RWPE1 (cell line): ENCODE results near the gene MRPL58.

Source experiments
- CTCF ChIA-PET: fragments of 350-600 bp; sonication (Branson Sonifier 250); formaldehyde crosslinking; extraction: SDS; loops from one replicate; lab custom pipeline; 2021; lab: Yijun Ruan, JAX
- POLR2A ChIA-PET: fragments of 400-600 bp; formaldehyde crosslinking; extraction: SDS; loops from one replicate; lab custom pipeline; 2020; ENCODE audit warnings: antibody characterized with exemption; ENCODE audit not compliant: low non-redundant PET; lab: Yijun Ruan, JAX
- DNase-seq: peaks from one replicate; pipeline ENCODE4 v3.0.0; 2012; ENCODE audit warnings: low spot score
- H3K27ac ChIP-seq: fragments of 450-650 bp; 2 replicates; pipeline ENCODE4 v1.5.1; 2017
- CTCF ChIP-seq: fragments of 450-650 bp; conservative IDR thresholded peaks from 2 replicates; pipeline ENCODE4 v1.5.1; 2017; ENCODE audit warnings: low read depth, mild to moderate bottlenecking

MRPL58 gene

GRCh38 chr17:74970395-74970794 is 42.1 kb upstream of the MRPL58 start:
- CTCF ChIA-PET = interaction anchor here (0.6 kb wide), 1 partner anchor 25 kb away, joined by 3 read pairs; no protein-coding TSS in a partner anchor
- POLR2A ChIA-PET = no interaction called here
- H3K27ac ChIP-seq = no peak overlapping the region; the same call in 1 of the 2 replicates
- TF ChIP-seq CTCF = no peak
- DNase-seq = no peak

- H3K27ac ChIP-seq = no peak overlapping the region; the same call in 1 of the 2 replicates
- CTCF ChIA-PET = interaction anchor here (0.6 to 2.1 kb wide), 2 partner anchors 10 to 24 kb away, joined by 3 to 19 read pairs; no protein-coding TSS in a partner anchor
- DNase-seq = no peak
- no peak for TF ChIP-seq CTCF
- POLR2A ChIA-PET = no interaction called here
Measured at GRCh38 chr17:74971069-74971841, 41.2 kb upstream of the MRPL58 start.

DNA sequence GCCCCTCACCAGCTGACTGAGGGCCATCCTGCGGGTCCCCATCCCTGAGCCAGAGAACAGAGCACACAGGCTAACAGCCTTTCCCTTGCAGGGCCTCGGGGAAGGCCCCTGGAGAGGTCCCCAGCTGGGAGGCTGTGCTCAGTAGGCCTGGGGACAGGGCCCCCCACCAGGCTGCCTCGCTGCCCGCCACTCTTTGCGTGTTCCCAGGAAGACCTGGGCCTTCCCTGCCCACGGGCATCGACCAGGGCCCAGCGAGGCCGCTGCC is 40.7 kb upstream of the MRPL58 start:
- no peak overlapping the region for H3K27ac ChIP-seq
- no peak for TF ChIP-seq CTCF
- CTCF ChIA-PET = interaction anchor here (2.1 kb wide), 1 partner anchor 10 kb away, joined by 19 read pairs; no protein-coding TSS in a partner anchor
- no peak for DNase-seq
- POLR2A ChIA-PET = interaction anchor here (0.6 kb wide), 1 partner anchor 18 kb away, joined by 3 read pairs; no protein-coding TSS in a partner anchor

- peak; percentile 69 for DNase-seq
- CTCF ChIA-PET = interaction anchor here (2.1 kb wide), 1 partner anchor 11 kb away, joined by 19 read pairs; no protein-coding TSS in a partner anchor
Measured at GRCh38 chr17:74972107-74972972, 40.1 kb upstream of the MRPL58 start, which contains the start of gene HID1. Gene HID1 (minus strand): TSS chr17:74972759. CDS start chr17:74972656, 103 bp downstream.

DNA sequence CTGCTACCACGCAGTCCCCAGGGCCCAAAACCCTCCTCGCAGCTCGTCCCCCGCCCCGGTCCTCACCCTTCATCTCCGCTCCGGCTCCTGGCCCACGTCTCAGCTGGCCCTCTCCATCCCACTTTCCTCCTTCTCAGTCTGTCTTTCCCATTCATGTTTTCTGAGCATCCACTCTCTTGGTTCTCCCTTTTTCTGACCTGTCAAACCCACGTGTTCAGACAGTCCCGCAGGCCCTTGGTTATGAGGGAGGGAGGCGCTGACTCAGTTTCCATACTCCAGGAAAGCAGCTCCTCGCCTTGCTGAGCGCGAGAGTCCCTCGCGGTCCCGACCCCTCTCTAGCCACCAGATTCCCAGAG is 39.5 kb upstream of the MRPL58 start:
- DNase-seq = no peak
- CTCF ChIA-PET = interaction anchor here (0.7 to 2.1 kb wide), 2 partner anchors 11 to 14 kb away, joined by 4 to 19 read pairs; no protein-coding TSS in a partner anchor
- H3K27ac ChIP-seq = no peak overlapping the region
- no peak for TF ChIP-seq CTCF
- POLR2A ChIA-PET = interaction anchor here (0.6 kb wide), 1 partner anchor 10 kb away, joined by 3 read pairs; no protein-coding TSS in a partner anchor

More at GRCh38 chr17:74972107-74972972, 40.1 kb upstream of the MRPL58 start, which contains the start of gene HID1:
- POLR2A ChIA-PET = interaction anchor here (0.6 kb wide), 1 partner anchor 17 kb away, joined by 3 read pairs; no protein-coding TSS in a partner anchor
- no peak for TF ChIP-seq CTCF
- no peak within 1 kb of the TSS for H3K27ac ChIP-seq

GRCh38 chr17:74975943-74976342 is 36.5 kb upstream of the MRPL58 start:
- ChIA-PET POLR2A (no interaction called here), CTCF (no interaction called here)
- TF ChIP-seq CTCF = no peak
- no peak for DNase-seq
- no peak overlapping the region for H3K27ac ChIP-seq
